22Rv1 (cell line): ENCODE measurements around the gene WRAP73.

ENCODE experiments used
- ZFX ChIP-seq: fragments of 450-650 bp; IDR thresholded peaks from 2 replicates; pipeline ENCODE4 v1.6.1; 2017; ENCODE audit warnings: antibody characterized with exemption, borderline replicate concordance
- TF ChIP-seq, protein P1 (sequence below): fragments of 450-650 bp; IDR thresholded peaks from 2 replicates; pipeline ENCODE4 v1.5.1; 2017; ENCODE audit warnings: mild to moderate bottlenecking

DNA sequence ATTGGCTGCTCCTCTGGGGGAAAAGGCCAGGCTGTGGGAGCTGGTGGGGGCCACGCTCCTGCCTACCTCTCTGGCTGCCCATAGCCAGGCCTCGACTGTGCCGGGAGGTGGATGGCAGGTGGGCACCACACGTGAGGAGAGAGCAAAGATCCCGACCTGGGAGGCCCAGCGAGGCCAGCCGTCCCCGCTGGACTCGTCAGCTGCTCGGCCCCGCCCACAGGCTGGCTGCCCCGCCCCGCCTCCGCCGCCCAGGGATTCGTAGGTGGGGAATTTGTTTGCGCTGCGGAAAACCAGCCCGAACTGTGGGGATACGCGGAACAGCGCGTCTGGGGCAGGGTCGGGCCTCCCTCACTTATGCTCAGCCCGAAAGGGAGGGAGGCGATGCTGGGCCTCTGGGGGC lies 34.1 kb upstream of the WRAP73 start:
- no peak for TF ChIP-seq ZFX
- TF ChIP-seq, protein P1, sequence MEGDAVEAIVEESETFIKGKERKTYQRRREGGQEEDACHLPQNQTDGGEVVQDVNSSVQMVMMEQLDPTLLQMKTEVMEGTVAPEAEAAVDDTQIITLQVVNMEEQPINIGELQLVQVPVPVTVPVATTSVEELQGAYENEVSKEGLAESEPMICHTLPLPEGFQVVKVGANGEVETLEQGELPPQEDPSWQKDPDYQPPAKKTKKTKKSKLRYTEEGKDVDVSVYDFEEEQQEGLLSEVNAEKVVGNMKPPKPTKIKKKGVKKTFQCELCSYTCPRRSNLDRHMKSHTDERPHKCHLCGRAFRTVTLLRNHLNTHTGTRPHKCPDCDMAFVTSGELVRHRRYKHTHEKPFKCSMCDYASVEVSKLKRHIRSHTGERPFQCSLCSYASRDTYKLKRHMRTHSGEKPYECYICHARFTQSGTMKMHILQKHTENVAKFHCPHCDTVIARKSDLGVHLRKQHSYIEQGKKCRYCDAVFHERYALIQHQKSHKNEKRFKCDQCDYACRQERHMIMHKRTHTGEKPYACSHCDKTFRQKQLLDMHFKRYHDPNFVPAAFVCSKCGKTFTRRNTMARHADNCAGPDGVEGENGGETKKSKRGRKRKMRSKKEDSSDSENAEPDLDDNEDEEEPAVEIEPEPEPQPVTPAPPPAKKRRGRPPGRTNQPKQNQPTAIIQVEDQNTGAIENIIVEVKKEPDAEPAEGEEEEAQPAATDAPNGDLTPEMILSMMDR, result no peak
